CD4-positive, alpha-beta T cell treated with Interleukin-4 for 4 hours (primary cell): Measurements from ENCODE around the gene ADGRL1.
"Not testable (repeated sequence)": the region's sequence is repeated elsewhere in the genome, so short reads cannot be mapped to it uniquely, and the experiment has no call there.

Experiments used
- DNase-seq: peaks from one replicate; pipeline ENCODE4 v3.0.0-alpha.2; 2020

The ADGRL1 gene

GRCh38 chr19:14158276-14159023 lies 47.5 kb downstream of the ADGRL1 start:
- DNase-seq, result no peak

- DNase-seq, result no peak
These were observed 48.8 kb downstream of the ADGRL1 start for GRCh38 chr19:14156971-14157717.

- DNase-seq, result no peak
These were observed 49.8 kb downstream of the ADGRL1 start for GRCh38 chr19:14156122-14156521.

GRCh38 chr19:14155371-14155770 lies 50.6 kb downstream of the ADGRL1 start:
- DNase-seq, result no peak

GRCh38 chr19:14152713-14153112 lies 53.3 kb downstream of the ADGRL1 start:
- no peak for DNase-seq

- DNase-seq, result no peak
These were observed 55.0 kb downstream of the ADGRL1 start for GRCh38 chr19:14150770-14151661.

GRCh38 chr19:14150041-14150769 lies 55.8 kb downstream of the ADGRL1 start:
- no peak for DNase-seq

GRCh38 chr19:14149509-14149994 lies 56.4 kb downstream of the ADGRL1 start:
- peak; percentile 52 for DNase-seq

- no peak for DNase-seq
These were observed 57.1 kb downstream of the ADGRL1 start for GRCh38 chr19:14148751-14149410.

- DNase-seq, result peak; percentile 42
These were observed 58.0 kb downstream of the ADGRL1 start for GRCh38 chr19:14147797-14148605.

GRCh38 chr19:14146789-14147216 lies 59.2 kb downstream of the ADGRL1 start:
- DNase-seq, result no peak

GRCh38 chr19:14146169-14146568 lies 59.8 kb downstream of the ADGRL1 start:
- not testable (repeated sequence) for DNase-seq

- no peak for DNase-seq
These were observed 60.6 kb downstream of the ADGRL1 start for GRCh38 chr19:14145381-14145780.

- DNase-seq, result no peak
These were observed 63.4 kb downstream of the ADGRL1 start for GRCh38 chr19:14142262-14143190.

GRCh38 chr19:14141041-14141440 lies 64.9 kb downstream of the ADGRL1 start:
- no peak for DNase-seq

GRCh38 chr19:14139944-14140343 lies 66.0 kb downstream of the ADGRL1 start:
- DNase-seq, result no peak

GRCh38 chr19:14138576-14139265 lies 67.2 kb downstream of the ADGRL1 start:
- no peak for DNase-seq

- peak; percentile 100 for DNase-seq
These were observed 69.3 kb downstream of the ADGRL1 start, which contains the start of gene ASF1B for GRCh38 chr19:14136509-14137281. Gene ASF1B (minus strand): TSS chr19:14136589. CDS start chr19:14136456, 133 bp downstream.
